ENCODE measurements around the gene TMEM178B. TPM values are rescaled to one million over a fixed set of nuclear protein-coding genes. Genes with fewer than 3 reads are reported as not detected.

TMEM178B gene
- total RNA-seq, 2 experiments from 2014 or later, result 0.22 to 0.25 TPM

- H3K27me3 Mint-ChIP-seq, result peaks cover 15% of the 10 kb centered on the region
- POLR2A ChIA-PET, result no interaction called here
Measured at GRCh38 chr7:141258559-141258958, 184.7 kb downstream of the TMEM178B start.

GRCh38 chr7:141262101-141263090 lies 188.5 kb downstream of the TMEM178B start:
- no peak overlapping the region for H3K27ac Mint-ChIP-seq
- CTCF ChIA-PET, result no interaction called here

More at GRCh38 chr7:141258559-141258958, 184.7 kb downstream of the TMEM178B start:
- no peak overlapping the region for H3K4me3 Mint-ChIP-seq
- H3K9me3 Mint-ChIP-seq, result peaks cover 8% of the 10 kb centered on the region
- no peak overlapping the region for H3K27ac Mint-ChIP-seq
- no peaks in the 10 kb centered on the region for H3K36me3 Mint-ChIP-seq (ENCODE audit: low read depth)
- H3K4me1 Mint-ChIP-seq, result peaks cover 5% of the 10 kb centered on the region
- DNase-seq, result no peak
- CTCF ChIA-PET, result no interaction called here

GRCh38 chr7:141263508-141263907 lies 189.6 kb downstream of the TMEM178B start:
- Mint-ChIP-seq H3K27ac (no peak overlapping the region), H3K9me3 (peaks cover 8% of the 10 kb centered on the region), H3K4me3 (no peak overlapping the region), H3K36me3 (ENCODE audit: low read depth) (no peaks in the 10 kb centered on the region), H3K4me1 (peaks cover 9% of the 10 kb centered on the region), H3K27me3 (peaks cover 9% of the 10 kb centered on the region)
- POLR2A ChIA-PET, result no interaction called here
- DNase-seq, result no peak
- CTCF ChIA-PET, result no interaction called here

More at GRCh38 chr7:141262101-141263090, 188.5 kb downstream of the TMEM178B start:
- Mint-ChIP-seq H3K4me3 (no peak overlapping the region), H3K27me3 (peaks cover 11% of the 10 kb centered on the region), H3K4me1 (peaks cover 9% of the 10 kb centered on the region), H3K36me3 (ENCODE audit: low read depth) (no peaks in the 10 kb centered on the region), H3K9me3 (peaks cover 8% of the 10 kb centered on the region)
- DNase-seq, result no peak
- POLR2A ChIA-PET, result no interaction called here

DNA sequence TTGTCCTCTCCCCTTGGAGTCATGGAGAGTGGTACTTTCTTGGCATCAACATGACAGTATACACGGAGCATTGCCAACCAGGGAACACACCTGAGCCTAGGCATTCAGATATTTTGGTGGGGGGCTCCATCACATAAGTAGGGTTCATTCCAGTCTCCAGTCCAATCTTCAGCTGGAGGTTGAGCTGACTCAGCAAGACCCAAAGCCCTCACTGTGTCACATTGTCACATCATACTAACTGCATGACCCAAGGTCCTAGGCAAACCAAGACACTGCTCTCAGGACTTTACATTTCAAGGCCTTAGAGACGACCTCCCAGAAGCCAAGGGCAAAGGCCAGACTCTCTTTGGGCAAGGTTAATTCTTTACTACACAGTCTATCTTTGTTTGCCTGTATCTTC lies 190.1 kb downstream of the TMEM178B start:
- ChIA-PET CTCF (no interaction called here), POLR2A (no interaction called here)
- Mint-ChIP-seq H3K9me3 (peaks cover 4% of the 10 kb centered on the region), H3K4me1 (peaks cover 9% of the 10 kb centered on the region), H3K27ac (no peak overlapping the region), H3K27me3 (peaks cover 9% of the 10 kb centered on the region), H3K4me3 (no peak overlapping the region), H3K36me3 (ENCODE audit: low read depth) (no peaks in the 10 kb centered on the region)
- no peak for DNase-seq

DNA sequence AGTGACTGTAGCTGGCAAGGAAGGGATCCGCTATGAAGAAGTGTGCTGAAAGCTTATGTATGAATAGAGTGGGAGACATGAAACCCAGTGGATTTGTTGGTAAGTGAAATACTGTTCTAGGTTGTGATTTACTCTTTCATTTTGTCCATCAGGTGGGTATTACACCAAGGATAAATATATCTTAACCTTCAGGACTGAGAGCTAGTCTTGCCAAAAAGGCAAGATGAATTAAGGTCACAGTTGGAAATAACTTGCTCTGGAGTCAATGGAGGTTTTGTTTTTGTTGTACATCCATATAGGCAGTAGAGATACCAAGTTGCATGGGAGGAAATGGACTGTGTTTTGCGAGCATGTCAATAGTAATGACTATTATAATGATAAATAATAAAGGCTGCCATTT lies 190.6 kb downstream of the TMEM178B start:
- Mint-ChIP-seq H3K36me3 (ENCODE audit: low read depth) (no peaks in the 10 kb centered on the region), H3K4me3 (no peak overlapping the region), H3K4me1 (peaks cover 9% of the 10 kb centered on the region), H3K9me3 (peaks cover 3% of the 10 kb centered on the region), H3K27ac (no peak overlapping the region), H3K27me3 (peaks cover 9% of the 10 kb centered on the region)
- POLR2A ChIA-PET, result no interaction called here
- no peak for DNase-seq
- CTCF ChIA-PET, result no interaction called here

- POLR2A ChIA-PET, result no interaction called here
- DNase-seq, result no peak
- no peaks in the 10 kb centered on the region for H3K9me3 Mint-ChIP-seq
Measured at GRCh38 chr7:141265668-141266067, 191.8 kb downstream of the TMEM178B start.

GRCh38 chr7:141268614-141269013 lies 194.8 kb downstream of the TMEM178B start:
- Mint-ChIP-seq H3K9me3 (no peaks in the 10 kb centered on the region), H3K4me3 (no peak overlapping the region), H3K4me1 (peaks cover 3% of the 10 kb centered on the region), H3K36me3 (ENCODE audit: low read depth) (no peaks in the 10 kb centered on the region), H3K27me3 (peaks cover 2% of the 10 kb centered on the region), H3K27ac (no peak overlapping the region)
- CTCF ChIA-PET, result interaction anchor here (0.7 kb wide), 1 partner anchor 787 kb away, joined by 3 read pairs; no protein-coding TSS in a partner anchor
- POLR2A ChIA-PET, result no interaction called here
- no peak for DNase-seq

More at GRCh38 chr7:141265668-141266067, 191.8 kb downstream of the TMEM178B start:
- Mint-ChIP-seq H3K27me3 (peaks cover 6% of the 10 kb centered on the region), H3K4me1 (peaks cover 9% of the 10 kb centered on the region), H3K4me3 (no peak overlapping the region), H3K27ac (no peak overlapping the region), H3K36me3 (ENCODE audit: low read depth) (no peaks in the 10 kb centered on the region)
- CTCF ChIA-PET, result no interaction called here

DNA sequence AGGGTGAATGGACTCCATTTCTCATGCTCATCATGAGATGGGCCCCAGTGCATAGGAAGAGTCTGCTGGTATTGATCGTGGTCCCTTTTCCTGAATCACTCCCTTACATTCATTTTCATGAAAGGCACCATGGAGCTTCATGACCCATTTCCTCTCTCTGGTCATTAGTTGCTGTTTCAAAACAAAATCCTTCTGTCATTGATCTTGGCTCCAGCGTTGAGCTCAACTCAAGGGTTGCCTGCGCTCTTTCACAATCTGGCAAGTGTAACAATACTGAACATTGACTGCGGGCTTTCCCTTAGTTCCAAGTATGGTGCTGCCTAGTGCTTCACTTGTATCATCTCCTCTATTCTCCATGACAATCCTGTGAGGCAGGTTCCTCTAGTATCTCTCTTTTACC lies 197.6 kb downstream of the TMEM178B start:
- Mint-ChIP-seq H3K27me3 (no peaks in the 10 kb centered on the region), H3K27ac (no peak overlapping the region), H3K4me3 (no peak overlapping the region), H3K9me3 (no peaks in the 10 kb centered on the region), H3K4me1 (no peaks in the 10 kb centered on the region), H3K36me3 (ENCODE audit: low read depth) (no peaks in the 10 kb centered on the region)
- CTCF ChIA-PET, result no interaction called here
- POLR2A ChIA-PET, result no interaction called here
- no peak for DNase-seq

DNA sequence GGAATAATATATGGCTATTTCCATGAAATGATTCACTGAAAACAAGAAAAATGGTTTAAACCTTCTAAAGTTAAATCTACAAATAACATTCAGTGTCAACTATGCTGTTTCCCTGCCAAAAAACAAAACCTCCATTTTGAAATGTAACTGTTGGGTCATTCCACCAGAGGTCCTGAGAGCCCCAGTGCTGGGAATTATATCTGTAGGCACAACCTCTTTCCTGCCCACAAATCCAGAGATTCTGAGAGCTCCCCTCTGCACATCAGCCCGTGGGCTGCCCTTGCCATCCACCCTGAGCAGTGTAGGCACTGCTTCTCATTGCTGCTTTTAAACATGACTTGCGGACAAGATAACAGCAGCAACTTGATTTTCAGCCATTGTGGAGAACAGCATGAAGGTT lies 198.6 kb downstream of the TMEM178B start:
- no peaks in the 10 kb centered on the region for H3K4me1 Mint-ChIP-seq
- no peaks in the 10 kb centered on the region for H3K27me3 Mint-ChIP-seq
- no peak for DNase-seq
- no peak overlapping the region for H3K27ac Mint-ChIP-seq
- ChIA-PET POLR2A (no interaction called here), CTCF (no interaction called here)
- no peaks in the 10 kb centered on the region for H3K36me3 Mint-ChIP-seq (ENCODE audit: low read depth)
- no peaks in the 10 kb centered on the region for H3K9me3 Mint-ChIP-seq
- H3K4me3 Mint-ChIP-seq, result no peak overlapping the region

DNA sequence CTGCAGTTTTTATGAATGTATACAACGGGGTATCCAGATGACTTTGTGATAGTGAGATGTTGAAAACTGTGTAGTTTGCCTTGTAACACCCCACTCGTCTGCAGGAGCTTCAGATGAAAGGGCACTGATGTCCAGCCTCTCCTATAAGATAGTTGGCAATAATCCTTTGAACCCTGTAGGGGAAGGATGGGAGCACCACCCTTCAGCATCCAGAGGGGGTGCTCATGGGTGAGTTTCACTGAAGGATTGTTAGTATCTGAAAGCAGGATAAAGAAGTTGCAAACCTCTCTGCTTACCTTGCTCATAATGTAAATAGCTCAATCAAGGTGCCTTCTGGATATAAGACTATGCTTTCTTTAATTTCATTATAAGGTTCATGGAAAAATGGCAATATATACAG lies 201.5 kb downstream of the TMEM178B start:
- H3K27ac Mint-ChIP-seq, result no peak overlapping the region
- ChIA-PET POLR2A (no interaction called here), CTCF (no interaction called here)
- no peak overlapping the region for H3K4me3 Mint-ChIP-seq
- no peaks in the 10 kb centered on the region for H3K9me3 Mint-ChIP-seq
- no peaks in the 10 kb centered on the region for H3K27me3 Mint-ChIP-seq
- H3K4me1 Mint-ChIP-seq, result no peaks in the 10 kb centered on the region
- DNase-seq, result no peak
- H3K36me3 Mint-ChIP-seq (ENCODE audit: low read depth), result no peaks in the 10 kb centered on the region

DNA sequence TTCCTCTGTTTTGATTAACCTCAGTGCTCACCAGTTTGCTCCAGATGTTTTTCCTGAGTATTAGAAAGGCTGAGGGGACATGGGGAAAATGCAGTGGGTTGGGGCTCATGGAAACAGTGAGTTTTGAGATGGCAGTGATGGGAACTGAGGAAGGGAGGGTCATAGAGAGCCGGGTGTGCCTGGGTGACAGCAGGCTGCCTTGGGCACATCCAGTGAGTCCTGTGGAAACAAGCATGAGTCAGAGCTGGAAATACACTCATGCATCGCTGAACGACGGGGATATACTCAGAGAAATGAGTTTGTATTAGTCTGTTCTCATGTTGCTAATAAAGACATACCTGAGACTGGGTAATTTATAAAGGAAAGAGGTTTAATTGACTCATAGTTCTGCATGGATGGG lies 202.2 kb downstream of the TMEM178B start:
- H3K27me3 Mint-ChIP-seq, result no peaks in the 10 kb centered on the region
- ChIA-PET CTCF (no interaction called here), POLR2A (no interaction called here)
- no peak overlapping the region for H3K27ac Mint-ChIP-seq
- no peak for DNase-seq
- H3K4me3 Mint-ChIP-seq, result no peak overlapping the region
- no peaks in the 10 kb centered on the region for H3K4me1 Mint-ChIP-seq
- H3K9me3 Mint-ChIP-seq, result no peaks in the 10 kb centered on the region
- no peaks in the 10 kb centered on the region for H3K36me3 Mint-ChIP-seq (ENCODE audit: low read depth)

DNA sequence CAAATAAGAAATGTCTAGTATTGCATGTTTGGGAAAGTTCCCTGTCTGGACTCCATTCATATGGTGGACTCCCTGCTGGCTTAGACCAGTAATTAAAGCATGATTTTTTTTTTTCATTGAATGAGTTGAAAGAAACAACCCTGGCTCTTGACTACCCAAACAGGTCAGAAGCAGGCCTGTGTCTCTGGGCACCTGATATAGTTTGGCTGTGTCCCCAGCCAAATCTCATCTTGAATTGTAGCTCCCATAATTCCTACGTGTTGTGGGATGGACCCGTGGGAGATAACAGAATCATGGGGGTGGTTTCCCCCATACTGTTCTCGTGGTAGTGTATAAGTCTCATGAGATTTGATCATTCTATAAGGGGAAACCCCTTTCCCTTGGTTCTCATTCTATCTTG lies 206.2 kb downstream of the TMEM178B start:
- H3K9me3 Mint-ChIP-seq, result no peaks in the 10 kb centered on the region
- POLR2A ChIA-PET, result no interaction called here
- H3K4me3 Mint-ChIP-seq, result no peak overlapping the region
- peaks cover 5% of the 10 kb centered on the region for H3K4me1 Mint-ChIP-seq
- H3K27ac Mint-ChIP-seq, result no peak overlapping the region
- CTCF ChIA-PET, result no interaction called here
- no peaks in the 10 kb centered on the region for H3K36me3 Mint-ChIP-seq (ENCODE audit: low read depth)
- H3K27me3 Mint-ChIP-seq, result peaks cover 2% of the 10 kb centered on the region
- DNase-seq, result no peak

GRCh38 chr7:141281311-141281710 lies 207.4 kb downstream of the TMEM178B start:
- DNase-seq, result no peak
- ChIA-PET CTCF (interaction anchor here (0.7 kb wide), 1 partner anchor 987 kb away, joined by 3 read pairs; no protein-coding TSS in a partner anchor), POLR2A (no interaction called here)
- no peaks in the 10 kb centered on the region for H3K9me3 Mint-ChIP-seq
- peaks cover 5% of the 10 kb centered on the region for H3K4me1 Mint-ChIP-seq
- H3K27me3 Mint-ChIP-seq, result peaks cover 2% of the 10 kb centered on the region
- no peak overlapping the region for H3K27ac Mint-ChIP-seq
- H3K36me3 Mint-ChIP-seq (ENCODE audit: low read depth), result no peaks in the 10 kb centered on the region
- no peak overlapping the region for H3K4me3 Mint-ChIP-seq

GRCh38 chr7:141286522-141286921 lies 212.7 kb downstream of the TMEM178B start:
- no peak overlapping the region for H3K27ac Mint-ChIP-seq
- POLR2A ChIA-PET, result no interaction called here
- no peaks in the 10 kb centered on the region for H3K9me3 Mint-ChIP-seq
- H3K4me3 Mint-ChIP-seq, result no peak overlapping the region
- CTCF ChIA-PET, result no interaction called here
- no peak for DNase-seq
- H3K27me3 Mint-ChIP-seq, result peaks cover 7% of the 10 kb centered on the region
- H3K36me3 Mint-ChIP-seq (ENCODE audit: low read depth), result no peaks in the 10 kb centered on the region
- peaks cover 5% of the 10 kb centered on the region for H3K4me1 Mint-ChIP-seq

Measured in activated CD4-positive, alpha-beta T cell treated with anti-CD3 and anti-CD28 coated beads, Interleukin-2, amount 10 ng/mL, durations not matched to agents 7 days and 5 days (primary cell).